Measurements from ENCODE around the gene CDK19.
"Not testable (repeated sequence)": the region's sequence is repeated elsewhere in the genome, so short reads cannot be mapped to it uniquely, and the experiment has no call there.

The CDK19 gene

GRCh38 chr6:110813338-110814101 is 1.7 kb downstream of the CDK19 start:
- no peak for DNase-seq (ENCODE audit: low spot score)

GRCh38 chr6:110812719-110813118 is 2.5 kb downstream of the CDK19 start:
- DNase-seq (ENCODE audit: low spot score): no peak

- no peak for DNase-seq (ENCODE audit: low spot score)
Measured at GRCh38 chr6:110810896-110811586, 4.2 kb downstream of the CDK19 start.

GRCh38 chr6:110809792-110810191 is 5.5 kb downstream of the CDK19 start:
- no peak for DNase-seq (ENCODE audit: low spot score)

GRCh38 chr6:110802175-110802574 is 13.1 kb downstream of the CDK19 start:
- not testable (repeated sequence) for DNase-seq (ENCODE audit: low spot score)

- DNase-seq (ENCODE audit: low spot score): no peak
Measured at GRCh38 chr6:110800839-110801196, 14.5 kb downstream of the CDK19 start.

GRCh38 chr6:110800196-110800838 is 15.0 kb downstream of the CDK19 start:
- DNase-seq (ENCODE audit: low spot score): no peak

GRCh38 chr6:110799655-110800054 is 15.6 kb downstream of the CDK19 start:
- DNase-seq (ENCODE audit: low spot score): no peak

GRCh38 chr6:110799189-110799588 is 16.1 kb downstream of the CDK19 start:
- DNase-seq (ENCODE audit: low spot score): no peak

- no peak for DNase-seq (ENCODE audit: low spot score)
Measured at GRCh38 chr6:110795271-110795670, 20.0 kb downstream of the CDK19 start.

GRCh38 chr6:110786696-110787095 is 28.6 kb downstream of the CDK19 start:
- no peak for DNase-seq (ENCODE audit: low spot score)

GRCh38 chr6:110786271-110786670 is 29.0 kb downstream of the CDK19 start:
- no peak for DNase-seq (ENCODE audit: low spot score)

- DNase-seq (ENCODE audit: low spot score): no peak
Measured at GRCh38 chr6:110784610-110784979, 30.7 kb downstream of the CDK19 start.

GRCh38 chr6:110781522-110782214 is 33.6 kb downstream of the CDK19 start:
- no peak for DNase-seq (ENCODE audit: low spot score)

- DNase-seq (ENCODE audit: low spot score): no peak
Measured at GRCh38 chr6:110778333-110778732, 36.9 kb downstream of the CDK19 start.

- DNase-seq (ENCODE audit: low spot score): no peak
Measured at GRCh38 chr6:110777636-110778035, 37.6 kb downstream of the CDK19 start.

- no peak for DNase-seq (ENCODE audit: low spot score)
Measured at GRCh38 chr6:110776413-110776812, 38.9 kb downstream of the CDK19 start.

GRCh38 chr6:110769923-110770322 is 45.3 kb downstream of the CDK19 start:
- DNase-seq (ENCODE audit: low spot score): no peak

- no peak for DNase-seq (ENCODE audit: low spot score)
Measured at GRCh38 chr6:110768057-110768456, 47.2 kb downstream of the CDK19 start.

- DNase-seq (ENCODE audit: low spot score): no peak
Measured at GRCh38 chr6:110761371-110761770, 53.9 kb downstream of the CDK19 start.

- DNase-seq (ENCODE audit: low spot score): no peak
Measured at GRCh38 chr6:110760589-110760988, 54.7 kb downstream of the CDK19 start.

- DNase-seq (ENCODE audit: low spot score): not testable (repeated sequence)
Measured at GRCh38 chr6:110760098-110760497, 55.2 kb downstream of the CDK19 start.

GRCh38 chr6:110757926-110758325 is 57.3 kb downstream of the CDK19 start:
- no peak for DNase-seq (ENCODE audit: low spot score)

All from LoVo (cell line).